DND-41 (cell line): Measurements from ENCODE around the gene SERINC3.

ENCODE experiments used
- ATAC-seq: fragments of 200-7000 bp; cut with Tn5 transposase; 3 replicates; pipeline ENCODE4 v1.9.1; 2021; ENCODE audit warnings: low read depth; ENCODE audit not compliant: insufficient read depth
- DNase-seq: peaks from one replicate; pipeline ENCODE4 v3.0.0-alpha.2; 2020
- H2AFZ ChIP-seq: 2 replicates; pipeline ENCODE4 v1.6.0; 2012; ENCODE audit warnings: low read depth, low read length
- H3K27ac ChIP-seq: 2 replicates; pipeline ENCODE4 v1.5.1; 2012; ENCODE audit warnings: low read length, inconsistent platforms
- H3K27me3 ChIP-seq: fragments of 200-600 bp; sonication (generic); 2 replicates; pipeline ENCODE4 v1.6.0; 2012; ENCODE audit warnings: low read length, mild to moderate bottlenecking, inconsistent platforms; ENCODE audit not compliant: insufficient read depth, poor library complexity
- H3K36me3 ChIP-seq: 2 replicates; pipeline ENCODE4 v1.5.1; 2012; ENCODE audit warnings: low read length, inconsistent platforms; ENCODE audit not compliant: insufficient read depth
- H3K4me1 ChIP-seq: 2 replicates; pipeline ENCODE4 v1.5.1; 2012; ENCODE audit warnings: mild to moderate bottlenecking, low read length; ENCODE audit not compliant: insufficient read depth
- H3K4me2 ChIP-seq: 2 replicates; pipeline ENCODE4 v1.6.0; 2012; ENCODE audit warnings: mild to moderate bottlenecking, moderate library complexity, low read length, inconsistent platforms; ENCODE audit not compliant: insufficient read depth
- H3K4me3 ChIP-seq, 2 experiments: fragments of 200-600 bp in 1 of 2; shearing (Covaris generic) in 1 of 2; 2 replicates each; pipeline ENCODE4 v1.5.1; 2012 to 2016; ENCODE audit warnings: inconsistent platforms in 2 of 2, low read length in 2 of 2, mild to moderate bottlenecking in 2 of 2, low read depth in 1 of 2, moderate library complexity in 1 of 2
- H3K79me2 ChIP-seq: 2 replicates; pipeline ENCODE4 v1.6.0; 2012; ENCODE audit warnings: low read length, inconsistent platforms; ENCODE audit not compliant: insufficient read depth
- H3K9ac ChIP-seq: 2 replicates; pipeline ENCODE4 v1.6.0; 2012; ENCODE audit warnings: low read depth, mild to moderate bottlenecking, inconsistent platforms, low read length, moderate library complexity
- H3K9me3 ChIP-seq: 2 replicates; pipeline ENCODE4 v1.5.1; 2012; ENCODE audit warnings: low read length, moderate library complexity, mild to moderate bottlenecking, inconsistent platforms; ENCODE audit not compliant: insufficient read depth, severe bottlenecking
- H4K20me1 ChIP-seq: 2 replicates; pipeline ENCODE4 v1.6.0; 2012; ENCODE audit warnings: low read length; ENCODE audit not compliant: insufficient read depth
- EZH2 ChIP-seq: IDR thresholded peaks from 3 replicates; pipeline ENCODE4 v1.6.1; 2012; ENCODE audit warnings: borderline replicate concordance, low read depth, mild to moderate bottlenecking, moderate library complexity, low read length, inconsistent platforms; ENCODE audit not compliant: severe bottlenecking
- TF ChIP-seq, protein P1 (sequence below): IDR thresholded peaks from 2 replicates; pipeline ENCODE4 v1.5.1; 2012; ENCODE audit warnings: borderline replicate concordance, low read length, moderate library complexity, mild to moderate bottlenecking; ENCODE audit not compliant: poor library complexity, severe bottlenecking; ENCODE audit errors: extremely low read depth

The SERINC3 gene

DNA sequence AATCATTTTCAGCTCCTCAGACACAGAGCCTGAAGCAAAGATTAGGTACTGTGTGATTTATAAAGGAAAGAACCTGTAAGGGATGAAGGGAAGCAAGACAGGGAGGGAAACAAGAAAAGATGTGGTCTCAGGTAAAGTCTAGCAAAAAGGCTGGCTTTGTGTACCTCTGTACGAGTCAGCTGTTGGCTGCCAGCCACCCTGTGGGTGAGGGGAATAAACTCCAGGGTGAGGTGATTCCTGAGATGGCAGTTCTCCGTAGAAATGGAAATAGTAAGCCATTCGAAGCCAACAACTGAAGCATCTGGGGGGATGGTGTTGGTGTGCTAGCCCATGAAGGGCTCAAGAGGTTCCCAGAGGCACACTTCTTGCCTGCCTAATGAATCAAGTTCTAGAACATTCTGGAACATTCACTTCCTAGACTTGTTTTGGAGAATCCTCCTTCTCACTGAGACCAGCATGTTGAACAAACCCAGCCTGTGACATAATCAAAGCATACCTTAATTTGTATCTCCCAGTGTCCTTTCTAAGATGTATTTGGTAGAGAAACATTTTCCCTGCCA lies 56.8 kb downstream of the SERINC3 start:
- Histone ChIP-seq H3K79me2 (no peaks in the 10 kb centered on the region), H3K4me2 (no peak overlapping the region), H3K4me1 (no peaks in the 10 kb centered on the region), H4K20me1 (no peaks in the 10 kb centered on the region), H3K36me3 (no peaks in the 10 kb centered on the region), H3K27me3 (peaks cover 3% of the 10 kb centered on the region), H3K27ac (no peak overlapping the region), H2AFZ (no peak overlapping the region), H3K9ac (no peak overlapping the region), H3K4me3 (no peak overlapping the region), H3K9me3 (no peaks in the 10 kb centered on the region)
- ATAC-seq, result no peak
- DNase-seq, result no peak
- TF ChIP-seq, protein P1, sequence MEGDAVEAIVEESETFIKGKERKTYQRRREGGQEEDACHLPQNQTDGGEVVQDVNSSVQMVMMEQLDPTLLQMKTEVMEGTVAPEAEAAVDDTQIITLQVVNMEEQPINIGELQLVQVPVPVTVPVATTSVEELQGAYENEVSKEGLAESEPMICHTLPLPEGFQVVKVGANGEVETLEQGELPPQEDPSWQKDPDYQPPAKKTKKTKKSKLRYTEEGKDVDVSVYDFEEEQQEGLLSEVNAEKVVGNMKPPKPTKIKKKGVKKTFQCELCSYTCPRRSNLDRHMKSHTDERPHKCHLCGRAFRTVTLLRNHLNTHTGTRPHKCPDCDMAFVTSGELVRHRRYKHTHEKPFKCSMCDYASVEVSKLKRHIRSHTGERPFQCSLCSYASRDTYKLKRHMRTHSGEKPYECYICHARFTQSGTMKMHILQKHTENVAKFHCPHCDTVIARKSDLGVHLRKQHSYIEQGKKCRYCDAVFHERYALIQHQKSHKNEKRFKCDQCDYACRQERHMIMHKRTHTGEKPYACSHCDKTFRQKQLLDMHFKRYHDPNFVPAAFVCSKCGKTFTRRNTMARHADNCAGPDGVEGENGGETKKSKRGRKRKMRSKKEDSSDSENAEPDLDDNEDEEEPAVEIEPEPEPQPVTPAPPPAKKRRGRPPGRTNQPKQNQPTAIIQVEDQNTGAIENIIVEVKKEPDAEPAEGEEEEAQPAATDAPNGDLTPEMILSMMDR, result no peak
- TF ChIP-seq EZH2, result no peak

DNA sequence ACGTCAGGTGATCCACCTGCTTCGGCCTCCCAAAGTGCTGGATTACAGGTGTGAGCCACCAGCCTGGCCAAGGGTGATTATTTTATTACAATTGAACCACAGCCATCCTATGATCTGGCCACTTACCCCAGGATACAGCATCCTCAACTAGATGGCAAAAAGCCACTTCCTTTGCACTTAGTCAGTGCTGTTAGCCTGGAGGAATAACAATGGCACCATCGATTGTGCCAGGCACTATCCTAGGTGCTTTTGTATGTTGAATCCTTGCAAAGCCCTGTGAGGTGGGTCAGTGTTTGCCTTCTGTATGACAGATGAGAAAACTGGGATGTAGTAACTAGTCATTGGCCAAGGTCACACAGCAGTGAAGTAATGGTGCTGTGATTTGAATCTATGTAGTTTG lies 57.4 kb downstream of the SERINC3 start:
- no peak overlapping the region for H3K27ac ChIP-seq
- H3K9ac ChIP-seq, result no peak overlapping the region
- no peak overlapping the region for H3K4me3 ChIP-seq
- H2AFZ ChIP-seq, result no peak overlapping the region
- H3K9me3 ChIP-seq, result no peaks in the 10 kb centered on the region
- no peak overlapping the region for H3K4me2 ChIP-seq
- peaks cover 3% of the 10 kb centered on the region for H3K27me3 ChIP-seq
- no peak for ATAC-seq
- no peak for DNase-seq
- H3K4me1 ChIP-seq, result no peaks in the 10 kb centered on the region
- no peak for TF ChIP-seq EZH2
- TF ChIP-seq, protein P1, result no peak
- no peaks in the 10 kb centered on the region for H4K20me1 ChIP-seq
- no peaks in the 10 kb centered on the region for H3K79me2 ChIP-seq
- no peaks in the 10 kb centered on the region for H3K36me3 ChIP-seq

DNA sequence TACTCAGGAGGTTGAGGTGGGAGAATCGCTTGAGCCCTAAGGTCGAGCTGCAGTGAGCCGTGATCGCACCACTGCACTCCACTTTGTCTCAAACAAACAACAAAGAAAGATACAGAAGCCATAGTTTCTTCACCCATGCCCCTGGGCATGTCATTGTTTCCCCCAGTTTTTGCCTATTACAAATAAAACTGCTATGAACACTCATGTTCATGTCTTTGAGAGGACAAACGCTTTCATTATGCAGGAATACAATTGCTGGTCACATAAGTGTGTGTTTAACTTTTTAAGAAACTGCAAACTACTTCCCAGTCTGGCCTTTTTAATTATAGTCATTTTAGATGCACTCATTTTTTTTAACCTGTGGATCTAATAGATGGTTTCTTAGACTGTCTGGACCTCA lies 58.4 kb downstream of the SERINC3 start:
- Histone ChIP-seq H3K4me1 (no peaks in the 10 kb centered on the region), H3K27me3 (peaks cover 3% of the 10 kb centered on the region), H2AFZ (no peak overlapping the region), H4K20me1 (no peaks in the 10 kb centered on the region), H3K9me3 (no peaks in the 10 kb centered on the region), H3K4me3 (no peak overlapping the region), H3K27ac (no peak overlapping the region), H3K36me3 (no peaks in the 10 kb centered on the region), H3K4me2 (no peak overlapping the region), H3K9ac (no peak overlapping the region), H3K79me2 (no peaks in the 10 kb centered on the region)
- ATAC-seq (no peak), DNase-seq (no peak)
- TF ChIP-seq, protein P1, result no peak
- TF ChIP-seq EZH2, result no peak

DNA sequence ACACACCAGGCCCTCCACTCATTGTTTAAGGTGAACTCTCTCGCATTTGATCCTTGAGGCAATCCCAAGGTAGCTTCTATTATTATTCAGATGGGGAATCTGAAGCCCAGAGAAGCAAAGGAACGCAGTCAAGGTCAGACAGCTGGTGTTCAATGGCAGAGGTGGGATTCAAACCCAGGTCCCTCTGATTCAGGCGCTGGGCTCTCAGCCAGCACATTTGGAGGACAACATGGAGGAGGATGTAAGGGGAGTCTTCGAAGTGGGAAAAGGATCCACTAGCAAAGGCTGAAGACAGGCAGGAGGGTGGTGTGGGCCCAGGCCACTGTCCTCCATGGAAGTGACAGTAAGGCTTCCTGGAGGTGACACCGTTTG lies 60.1 kb downstream of the SERINC3 start:
- ATAC-seq, result no peak
- Histone ChIP-seq H3K4me1 (no peaks in the 10 kb centered on the region), H3K9me3 (no peaks in the 10 kb centered on the region), H3K79me2 (no peaks in the 10 kb centered on the region), H2AFZ (no peak overlapping the region), H3K27me3 (peaks cover 8% of the 10 kb centered on the region), H3K9ac (no peak overlapping the region), H3K27ac (no peak overlapping the region), H3K36me3 (no peaks in the 10 kb centered on the region), H4K20me1 (no peaks in the 10 kb centered on the region), H3K4me2 (no peak overlapping the region), H3K4me3 (no peak overlapping the region)
- TF ChIP-seq, protein P1, result no peak
- no peak for TF ChIP-seq EZH2
- DNase-seq, result no peak
